Cardiac muscle cell (in vitro differentiated cells and primary cell): ENCODE data around the gene FARS2. TPM values are rescaled to one million over a fixed set of nuclear protein-coding genes. Genes with fewer than 3 reads are reported as not detected.
A peak's percentile ranks its signal among the peaks of the same experiment; 100 is the strongest.

Experiments used
- DNase-seq, 2 donors: peaks; one replicate each; pipeline versions ENCODE4 v3.0.0 to v3.0.0-alpha.2; 2010 to 2017; ENCODE audit warnings: low read depth in 1 of 2, low spot score in 1 of 2
- H3K27ac ChIP-seq: fragments of 200-600 bp; sonication (generic); 2 replicates; pipeline ENCODE4 v1.5.1; 2016
- H3K27me3 ChIP-seq: fragments of 200-600 bp; sonication (generic); 2 replicates; pipeline ENCODE4 v1.6.0; 2016; ENCODE audit warnings: control low read depth
- H3K36me3 ChIP-seq: fragments of 200-600 bp; sonication (generic); 2 replicates; pipeline ENCODE4 v1.5.1; 2016; ENCODE audit warnings: control low read depth
- H3K4me1 ChIP-seq: fragments of 200-600 bp; sonication (generic); 2 replicates; pipeline ENCODE4 v1.8.1; 2017; ENCODE audit warnings: low read depth, mild to moderate bottlenecking, mixed run types
- H3K4me3 ChIP-seq: fragments of 200-600 bp; sonication (generic); 2 replicates; pipeline ENCODE4 v1.5.1; 2016; ENCODE audit warnings: mild to moderate bottlenecking
- H3K9me3 ChIP-seq: fragments of 200-600 bp; sonication (generic); 2 replicates; pipeline ENCODE4 v1.5.1; 2017; ENCODE audit warnings: low read depth, mild to moderate bottlenecking, control low read depth
- polyA plus RNA-seq: library from polyadenylated mRNA; unstranded; fragments of >200 nt; fragmentation: Nextera tagmentation; extraction: Ambion mirVana; gene quantifications from 2 replicates; pipeline ENCODE4 v1.2.1, GENCODE V29; 2016
- total RNA-seq: library from RNA; depleted of rRNA; stranded (reverse); fragments of >200 nt; gene quantifications from 2 replicates; pipeline ENCODE4 v1.2.3, GENCODE V29; 2016
- TF ChIP-seq, protein P1 (sequence below): IDR thresholded peaks from 2 replicates; pipeline ENCODE4 v1.5.1; 2012; ENCODE audit warnings: low read depth, mild to moderate bottlenecking, low read length

FARS2 gene
- total and polyA plus RNA-seq, 2 experiments from 2014 or later = 12.4 to 22.5 TPM

DNA sequence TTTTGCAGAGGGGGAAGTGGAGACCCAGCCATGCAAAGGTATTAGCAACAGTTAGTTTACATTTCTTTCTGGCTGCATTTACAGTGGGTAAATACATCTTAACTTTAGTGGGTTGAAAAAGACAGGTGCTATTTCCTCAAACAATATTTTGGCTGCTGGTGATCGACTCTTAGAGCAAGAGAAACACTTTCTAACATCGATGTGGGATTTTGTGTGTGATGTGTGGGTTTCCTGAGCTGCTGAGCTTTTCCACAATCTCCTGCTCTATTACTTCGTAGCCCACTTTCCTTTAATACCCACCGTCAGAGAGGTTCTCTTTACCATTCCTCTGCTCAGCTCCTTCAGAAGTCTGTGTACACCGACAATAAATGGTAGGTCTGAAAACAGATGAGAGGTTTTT is 406.4 kb downstream of the FARS2 start:
- no peak overlapping the region for H3K4me3 ChIP-seq
- TF ChIP-seq, protein P1, sequence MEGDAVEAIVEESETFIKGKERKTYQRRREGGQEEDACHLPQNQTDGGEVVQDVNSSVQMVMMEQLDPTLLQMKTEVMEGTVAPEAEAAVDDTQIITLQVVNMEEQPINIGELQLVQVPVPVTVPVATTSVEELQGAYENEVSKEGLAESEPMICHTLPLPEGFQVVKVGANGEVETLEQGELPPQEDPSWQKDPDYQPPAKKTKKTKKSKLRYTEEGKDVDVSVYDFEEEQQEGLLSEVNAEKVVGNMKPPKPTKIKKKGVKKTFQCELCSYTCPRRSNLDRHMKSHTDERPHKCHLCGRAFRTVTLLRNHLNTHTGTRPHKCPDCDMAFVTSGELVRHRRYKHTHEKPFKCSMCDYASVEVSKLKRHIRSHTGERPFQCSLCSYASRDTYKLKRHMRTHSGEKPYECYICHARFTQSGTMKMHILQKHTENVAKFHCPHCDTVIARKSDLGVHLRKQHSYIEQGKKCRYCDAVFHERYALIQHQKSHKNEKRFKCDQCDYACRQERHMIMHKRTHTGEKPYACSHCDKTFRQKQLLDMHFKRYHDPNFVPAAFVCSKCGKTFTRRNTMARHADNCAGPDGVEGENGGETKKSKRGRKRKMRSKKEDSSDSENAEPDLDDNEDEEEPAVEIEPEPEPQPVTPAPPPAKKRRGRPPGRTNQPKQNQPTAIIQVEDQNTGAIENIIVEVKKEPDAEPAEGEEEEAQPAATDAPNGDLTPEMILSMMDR = no peak
- no peaks in the 10 kb centered on the region for H3K9me3 ChIP-seq
- no peaks in the 10 kb centered on the region for H3K36me3 ChIP-seq
- H3K4me1 ChIP-seq = peaks cover 47% of the 10 kb centered on the region
- no peaks in the 10 kb centered on the region for H3K27me3 ChIP-seq
- no peak overlapping the region for H3K27ac ChIP-seq
- no peak for DNase-seq

DNA sequence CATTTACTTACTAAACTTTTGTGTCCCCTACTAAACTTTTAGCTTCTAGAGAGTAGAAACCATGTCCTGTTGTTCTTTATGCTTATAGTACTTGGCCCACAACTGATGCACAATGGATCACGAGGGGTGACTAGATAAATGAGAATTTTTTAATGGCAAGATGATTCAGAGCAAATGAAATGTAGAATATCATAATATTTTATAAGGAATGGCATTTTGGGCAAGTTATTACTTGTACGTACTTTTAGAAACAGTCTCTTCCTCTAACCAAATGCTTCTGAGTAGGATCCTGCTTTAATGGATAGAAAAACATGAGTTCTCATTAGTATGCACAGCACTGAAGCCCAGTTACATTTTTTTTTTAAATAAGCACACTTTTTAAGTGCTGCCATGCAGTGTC is 409.1 kb downstream of the FARS2 start:
- no peak for DNase-seq
- Histone ChIP-seq H3K4me1 (peaks cover 25% of the 10 kb centered on the region), H3K27ac (no peak overlapping the region), H3K9me3 (no peaks in the 10 kb centered on the region), H3K27me3 (no peaks in the 10 kb centered on the region), H3K4me3 (no peak overlapping the region), H3K36me3 (no peaks in the 10 kb centered on the region)
- TF ChIP-seq, protein P1 = no peak

- Histone ChIP-seq H3K36me3 (no peaks in the 10 kb centered on the region), H3K27me3 (no peaks in the 10 kb centered on the region), H3K9me3 (no peaks in the 10 kb centered on the region), H3K4me1 (peaks cover 25% of the 10 kb centered on the region), H3K4me3 (no peak overlapping the region), H3K27ac (peak overlapping the region; percentile 41)
- TF ChIP-seq, protein P1 = no peak
- DNase-seq = peak in 1 of 2 donors; percentile 77
Measured at GRCh38 chr6:5670811-5671561, 409.7 kb downstream of the FARS2 start.

- Histone ChIP-seq H3K27ac (peak overlapping the region; percentile 41), H3K4me3 (no peak overlapping the region), H3K4me1 (peaks cover 29% of the 10 kb centered on the region), H3K36me3 (no peaks in the 10 kb centered on the region), H3K27me3 (no peaks in the 10 kb centered on the region), H3K9me3 (no peaks in the 10 kb centered on the region)
- DNase-seq = no peak
- TF ChIP-seq, protein P1 = no peak
Measured at GRCh38 chr6:5671601-5672559, 410.6 kb downstream of the FARS2 start.

- H3K9me3 ChIP-seq = no peaks in the 10 kb centered on the region
- no peaks in the 10 kb centered on the region for H3K27me3 ChIP-seq
- H3K4me1 ChIP-seq = peaks cover 29% of the 10 kb centered on the region
- peak; percentile 24 to 77 for DNase-seq
- no peak overlapping the region for H3K27ac ChIP-seq
- TF ChIP-seq, protein P1 = no peak
- H3K36me3 ChIP-seq = no peaks in the 10 kb centered on the region
- H3K4me3 ChIP-seq = no peak overlapping the region
Measured at GRCh38 chr6:5672581-5673011, 411.3 kb downstream of the FARS2 start.
